Epithelial cell of prostate (primary cell): ENCODE data around the gene OPN5.
"Not testable (repeated sequence)": the region's sequence is repeated elsewhere in the genome, so short reads cannot be mapped to it uniquely, and the experiment has no call there.

Experiments
- DNase-seq: peaks from one replicate; pipeline ENCODE4 v3.0.0-alpha.2; 2011; ENCODE audit warnings: low read depth, low spot score
- H3K27ac ChIP-seq: fragments of 450-650 bp; 2 replicates; pipeline ENCODE4 v1.5.1; 2017; ENCODE audit warnings: mild to moderate bottlenecking

Gene OPN5, protein sequence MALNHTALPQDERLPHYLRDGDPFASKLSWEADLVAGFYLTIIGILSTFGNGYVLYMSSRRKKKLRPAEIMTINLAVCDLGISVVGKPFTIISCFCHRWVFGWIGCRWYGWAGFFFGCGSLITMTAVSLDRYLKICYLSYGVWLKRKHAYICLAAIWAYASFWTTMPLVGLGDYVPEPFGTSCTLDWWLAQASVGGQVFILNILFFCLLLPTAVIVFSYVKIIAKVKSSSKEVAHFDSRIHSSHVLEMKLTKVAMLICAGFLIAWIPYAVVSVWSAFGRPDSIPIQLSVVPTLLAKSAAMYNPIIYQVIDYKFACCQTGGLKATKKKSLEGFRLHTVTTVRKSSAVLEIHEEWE

DNA sequence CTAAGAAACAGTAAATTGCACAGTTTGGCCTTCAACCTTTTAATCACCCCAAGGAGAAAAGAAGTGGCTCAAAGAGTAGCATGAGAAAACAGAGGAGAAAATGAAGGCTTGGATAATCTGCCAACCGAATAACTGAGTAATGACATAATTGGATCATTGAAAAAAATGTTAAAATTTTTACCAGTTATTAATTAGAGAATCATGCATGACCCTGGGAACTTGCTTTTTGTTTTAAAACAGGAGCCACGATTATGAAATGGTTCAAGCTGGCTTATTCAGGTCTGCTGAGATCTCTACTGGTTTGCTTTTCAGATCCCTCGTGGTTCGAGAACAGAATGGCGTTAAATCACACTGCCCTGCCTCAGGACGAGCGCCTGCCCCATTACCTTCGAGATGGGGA is at the start of gene OPN5:
Gene OPN5, plus strand, starts transcription at position 301 of the 400 bp plus-strand sequence. Its CDS starts 35 bp downstream, at position 336.
- no peak within 1 kb of the TSS for H3K27ac ChIP-seq
- DNase-seq: no peak

DNA sequence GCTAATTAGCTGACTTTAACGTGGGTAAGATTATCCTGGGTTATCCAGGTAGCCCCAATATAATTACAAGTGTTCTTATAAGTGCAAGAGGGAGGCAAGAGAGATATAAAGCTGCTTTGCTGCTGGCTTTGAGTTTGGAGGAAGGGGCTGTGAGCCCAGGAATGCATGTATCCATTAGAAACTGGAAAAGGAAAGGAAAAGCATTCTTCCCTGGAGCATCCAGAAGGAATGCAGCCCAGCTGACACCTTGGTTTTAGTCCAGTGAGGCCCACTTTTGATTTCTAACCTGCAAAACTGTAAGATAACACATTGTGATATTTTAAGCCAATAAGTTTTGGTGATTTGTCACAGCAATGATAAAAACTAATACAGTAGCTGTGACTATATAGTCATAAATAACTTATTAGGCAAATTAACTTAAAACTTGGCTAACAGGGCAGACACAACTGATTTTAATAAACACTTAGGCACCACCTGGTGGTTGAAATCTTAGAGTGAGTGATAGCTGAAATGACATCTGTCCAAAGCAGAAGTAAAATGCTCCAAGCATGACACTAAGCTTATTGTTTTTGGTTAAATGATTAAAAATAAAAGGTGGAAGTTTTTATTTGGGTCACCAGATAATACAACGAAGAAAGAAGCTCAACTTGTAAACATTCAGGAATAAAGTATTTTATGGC is 47.8 kb upstream of the OPN5 start:
- H3K27ac ChIP-seq: no peak overlapping the region
- DNase-seq: no peak

DNA sequence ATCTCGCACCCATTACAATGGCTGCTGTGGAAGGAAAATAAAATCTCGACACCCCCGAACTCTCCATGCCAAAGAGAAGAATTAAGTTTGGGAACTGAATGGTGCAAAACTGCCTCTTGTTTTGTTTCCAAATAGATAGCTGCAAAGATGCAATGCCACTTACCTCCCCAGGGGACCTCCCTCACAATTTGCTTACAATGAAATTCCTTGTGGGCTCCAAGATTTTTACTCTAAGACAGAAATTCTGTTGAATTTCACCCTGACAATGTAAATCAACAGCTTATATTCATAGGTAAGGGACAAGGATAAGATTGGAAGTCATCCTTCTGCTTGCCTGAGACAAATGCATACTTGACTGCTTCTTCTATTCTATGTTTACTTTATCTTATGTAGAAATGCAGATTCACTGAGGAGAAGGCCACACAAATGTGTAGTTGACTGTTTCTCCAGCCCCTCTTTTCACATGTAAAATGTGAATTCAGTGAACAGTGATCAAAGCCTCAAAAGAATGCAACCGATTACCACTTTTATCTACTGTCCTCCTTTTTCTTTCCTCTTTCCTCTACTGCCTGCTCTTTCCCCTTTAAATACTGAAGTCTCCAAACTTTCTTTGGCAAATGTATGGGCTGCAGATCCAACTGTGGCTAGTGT is 46.9 kb upstream of the OPN5 start:
- no peak for DNase-seq
- H3K27ac ChIP-seq: no peak overlapping the region

DNA sequence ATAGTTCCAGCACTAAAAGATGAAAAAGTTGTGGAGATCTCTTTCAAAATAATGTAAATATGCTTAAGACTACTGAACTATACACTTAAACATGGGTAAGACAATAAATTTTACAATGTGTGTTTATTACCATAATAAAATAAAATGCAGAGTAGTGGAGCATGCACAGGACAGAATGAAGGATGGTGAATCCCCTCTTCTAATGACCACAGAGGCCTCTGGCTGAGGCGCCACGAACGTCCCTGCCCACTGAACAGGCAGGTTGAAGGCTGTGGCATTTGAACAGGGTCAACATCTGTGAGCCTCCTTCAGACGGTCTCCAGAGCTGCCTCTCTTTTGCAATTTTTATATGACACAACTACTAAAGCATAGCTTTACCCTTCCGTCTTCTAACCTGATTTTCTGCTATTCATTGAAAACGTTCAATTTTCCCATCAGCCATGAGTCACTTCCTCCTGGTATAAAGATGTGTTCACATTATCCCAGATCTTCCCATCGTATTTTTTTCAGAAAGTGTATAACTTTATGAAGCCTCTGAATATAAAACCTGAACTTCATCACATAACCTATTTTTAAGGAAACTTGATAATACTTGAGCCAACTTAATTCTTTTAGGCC is 45.6 kb upstream of the OPN5 start:
- no peak overlapping the region for H3K27ac ChIP-seq
- DNase-seq: no peak

DNA sequence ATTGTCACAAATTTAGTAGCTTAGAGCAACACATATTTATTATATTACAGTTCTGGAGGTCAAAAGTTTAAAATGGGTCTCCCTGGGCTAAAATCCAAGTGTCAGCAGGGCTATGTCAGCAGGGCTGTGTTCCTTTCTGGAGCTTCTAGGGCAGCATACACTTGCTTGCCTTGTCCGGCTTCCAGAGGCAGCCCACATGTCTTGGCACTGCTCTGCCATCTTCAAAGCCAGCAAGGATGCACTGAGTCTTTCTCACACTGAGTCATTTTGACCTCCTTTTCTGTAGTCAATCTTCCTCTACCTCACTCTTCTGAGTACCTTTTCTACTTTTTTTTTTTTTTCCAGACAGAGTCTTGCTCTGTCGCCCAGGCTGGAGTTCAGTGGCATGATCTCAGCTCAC is 44.4 kb upstream of the OPN5 start:
- DNase-seq: no peak
- no peak overlapping the region for H3K27ac ChIP-seq

DNA sequence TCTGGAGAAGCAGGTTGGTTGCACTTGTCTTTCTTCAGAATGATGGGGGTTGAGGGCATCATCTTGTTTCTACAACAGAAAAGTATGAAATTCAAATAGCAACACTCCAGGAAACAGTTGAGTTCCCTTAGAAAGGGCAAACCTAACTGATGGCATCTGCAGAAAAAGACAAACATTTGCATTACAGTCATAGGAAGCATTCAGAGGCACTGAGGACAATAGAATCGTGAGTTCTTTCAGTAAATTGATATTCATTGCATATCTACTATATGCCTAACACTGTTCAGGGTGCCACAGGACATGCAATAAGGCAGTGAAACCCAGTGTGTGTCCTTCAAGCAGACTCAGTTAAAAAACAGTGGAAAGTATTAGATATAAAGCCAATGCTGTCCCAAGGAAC is 41.1 kb upstream of the OPN5 start:
- no peak overlapping the region for H3K27ac ChIP-seq
- DNase-seq: no peak

DNA sequence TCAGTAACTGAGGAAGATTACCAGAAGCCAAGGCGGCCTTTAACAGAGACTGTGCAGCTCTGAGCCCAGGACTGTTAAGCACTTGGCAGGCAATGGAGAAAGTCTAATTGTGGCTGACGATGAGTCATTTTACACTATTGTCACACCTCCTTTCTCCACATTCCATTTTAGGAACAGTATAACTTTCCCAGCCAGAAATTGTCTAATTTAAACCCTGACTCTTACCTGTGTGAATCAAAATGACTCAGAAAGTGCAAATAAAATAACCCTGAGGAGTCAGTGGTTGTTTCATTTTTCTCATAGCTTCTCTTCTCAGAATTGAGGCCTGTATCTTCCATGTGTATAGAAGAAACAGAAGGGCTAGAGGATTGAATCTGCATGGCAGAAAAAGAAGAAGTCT is 40.0 kb upstream of the OPN5 start:
- DNase-seq: peak; percentile 77
- peak overlapping the region; percentile 43 for H3K27ac ChIP-seq

DNA sequence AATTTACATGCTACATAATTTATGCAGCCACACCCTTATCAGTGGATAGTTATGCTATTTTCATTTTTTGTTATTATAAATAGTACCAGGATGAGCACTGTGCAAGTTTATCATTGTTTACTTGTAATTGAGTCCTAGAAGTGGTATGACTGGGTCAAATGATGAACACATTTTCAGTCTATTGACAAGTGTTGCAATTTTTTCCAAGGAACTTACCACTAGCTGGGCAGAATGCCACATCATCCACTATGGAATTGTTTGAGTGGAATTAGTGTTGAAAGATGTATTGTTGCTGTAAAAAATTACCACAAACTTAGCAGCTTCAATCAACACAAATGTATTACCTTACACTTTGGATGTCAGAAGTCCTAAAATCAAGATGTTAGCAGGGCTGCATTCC is 38.1 kb upstream of the OPN5 start:
- no peak for DNase-seq
- H3K27ac ChIP-seq: no peak overlapping the region

DNA sequence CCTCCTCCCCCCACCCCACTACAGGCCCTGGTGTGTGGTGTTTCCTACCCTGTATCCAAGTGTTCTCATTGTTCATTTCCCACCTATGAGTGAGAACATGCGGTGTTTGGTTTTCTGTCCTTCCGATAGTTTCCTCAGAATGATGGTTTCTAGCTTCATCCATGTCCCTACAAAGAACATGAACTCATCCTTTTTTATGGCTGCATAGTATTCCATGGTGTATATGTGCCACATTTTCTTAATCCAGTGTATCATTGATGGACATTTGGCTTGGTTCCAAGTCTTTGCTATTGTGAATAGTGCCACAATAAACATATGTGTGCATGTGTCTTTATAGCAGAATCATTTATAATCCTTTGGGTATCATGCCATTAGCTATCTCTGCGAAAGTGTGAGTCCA is 36.6 kb upstream of the OPN5 start:
- not testable (repeated sequence) for H3K27ac ChIP-seq, DNase-seq

DNA sequence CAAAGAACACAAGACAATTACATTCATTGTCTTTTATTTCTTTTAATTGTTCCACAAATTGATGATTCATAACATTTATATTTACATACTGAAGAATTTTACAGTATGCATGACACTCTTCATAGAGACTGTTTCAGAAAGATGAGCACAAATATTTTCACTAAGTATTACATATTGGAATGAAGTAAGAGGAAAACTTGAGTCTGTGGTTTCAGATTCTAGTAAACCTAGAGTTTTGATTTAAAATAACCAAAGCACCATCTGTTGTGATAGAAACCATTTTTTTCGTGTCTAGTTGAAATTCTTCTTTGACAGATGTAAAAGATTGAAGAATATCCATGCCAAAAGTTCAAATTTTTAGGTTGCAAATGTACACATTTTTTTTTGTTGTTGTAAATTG is 32.1 kb upstream of the OPN5 start:
- H3K27ac ChIP-seq: no peak overlapping the region
- no peak for DNase-seq

DNA sequence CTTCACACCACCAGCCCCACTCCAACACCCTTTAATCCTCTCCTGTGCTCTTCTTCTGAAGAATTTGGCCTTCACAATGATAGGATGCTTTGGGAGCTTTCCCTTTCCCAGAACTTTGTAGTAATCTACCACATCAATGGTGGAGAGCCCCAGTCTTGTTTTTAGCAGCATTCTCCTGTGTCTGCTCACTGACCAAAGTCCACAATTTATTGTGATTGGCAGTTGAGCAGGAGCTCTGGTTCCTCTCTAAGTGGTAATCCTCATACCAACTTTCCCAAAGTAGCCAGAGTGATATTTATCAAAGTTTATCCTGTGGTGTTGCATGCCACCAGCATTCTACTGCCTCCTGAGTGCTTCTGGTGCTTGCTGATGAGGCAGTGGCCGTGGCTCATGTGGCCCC is 29.0 kb upstream of the OPN5 start:
- DNase-seq: no peak
- no peak overlapping the region for H3K27ac ChIP-seq

DNA sequence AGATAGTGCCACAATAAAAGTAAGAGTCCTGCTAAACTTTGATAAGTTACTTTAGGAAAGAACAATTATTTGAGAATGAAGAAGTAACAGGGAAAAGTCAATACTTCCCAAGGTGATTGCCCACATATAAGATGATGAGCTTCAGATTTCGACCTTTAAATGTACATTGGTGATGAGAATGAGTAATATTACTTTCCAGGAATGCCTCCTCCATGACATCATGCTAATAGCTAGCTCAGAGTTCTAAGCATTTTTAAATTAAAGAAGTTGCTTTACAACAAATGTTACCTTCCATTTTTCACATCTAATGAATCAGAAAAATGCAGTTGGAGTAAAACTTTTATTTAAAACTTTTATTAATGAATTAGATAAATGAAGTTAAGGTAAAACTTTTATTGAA is 22.5 kb upstream of the OPN5 start:
- H3K27ac ChIP-seq: no peak overlapping the region
- no peak for DNase-seq

DNA sequence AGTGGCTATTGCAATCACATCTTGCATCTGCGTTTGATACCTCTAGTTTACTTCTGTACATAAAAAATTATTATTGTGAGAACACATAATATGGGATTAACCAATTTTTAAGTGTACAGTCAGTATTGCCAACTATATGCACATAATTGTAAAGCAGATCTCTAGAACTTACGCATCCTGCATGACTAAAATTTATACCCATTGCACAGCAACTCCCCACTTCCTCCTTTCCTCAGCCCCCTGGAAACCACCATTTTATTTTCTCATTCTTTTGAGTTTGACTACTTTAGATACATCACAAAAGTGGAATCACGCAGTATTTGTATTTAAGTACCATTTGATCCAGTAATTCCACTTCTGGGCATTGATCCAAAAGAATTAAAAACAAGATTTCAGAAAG is 19.3 kb upstream of the OPN5 start:
- H3K27ac ChIP-seq: no peak overlapping the region
- no peak for DNase-seq

DNA sequence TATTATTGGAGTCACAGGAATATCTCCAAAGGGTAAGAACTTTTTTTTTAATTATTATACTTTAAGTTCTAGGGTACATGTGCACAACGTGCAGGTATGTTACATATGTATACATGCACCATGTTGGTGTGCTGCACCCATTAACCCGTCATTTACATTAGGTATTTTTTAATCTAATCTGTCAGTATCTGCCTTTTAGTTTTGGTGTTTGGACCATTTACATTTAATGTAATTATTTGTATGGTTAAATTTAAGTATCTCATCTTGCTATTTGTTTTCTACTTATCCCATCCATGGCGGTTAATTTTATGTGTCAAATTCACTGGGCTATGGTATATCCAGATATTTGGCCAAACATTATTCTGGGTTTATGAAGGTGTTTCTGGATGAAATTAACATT is 15.4 kb upstream of the OPN5 start:
- DNase-seq: no peak
- H3K27ac ChIP-seq: no peak overlapping the region

DNA sequence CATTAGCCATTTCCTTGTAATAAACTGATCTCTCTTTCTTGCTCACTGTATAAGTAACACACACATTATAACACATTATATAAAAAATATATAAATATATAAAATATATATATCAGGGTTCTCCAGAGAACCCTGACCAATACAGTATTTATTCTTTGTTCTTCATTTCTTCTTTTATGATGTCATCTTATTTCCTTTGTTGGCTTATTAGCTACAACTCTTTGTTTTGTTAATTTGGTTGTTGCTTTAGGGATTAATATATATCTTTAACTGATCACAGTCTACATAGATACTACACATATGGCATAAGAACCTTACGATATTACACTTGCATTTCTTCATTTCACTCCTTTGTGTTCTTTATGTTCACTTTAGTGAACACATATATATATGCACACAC is 14.7 kb upstream of the OPN5 start:
- H3K27ac ChIP-seq: no peak overlapping the region
- DNase-seq: no peak

DNA sequence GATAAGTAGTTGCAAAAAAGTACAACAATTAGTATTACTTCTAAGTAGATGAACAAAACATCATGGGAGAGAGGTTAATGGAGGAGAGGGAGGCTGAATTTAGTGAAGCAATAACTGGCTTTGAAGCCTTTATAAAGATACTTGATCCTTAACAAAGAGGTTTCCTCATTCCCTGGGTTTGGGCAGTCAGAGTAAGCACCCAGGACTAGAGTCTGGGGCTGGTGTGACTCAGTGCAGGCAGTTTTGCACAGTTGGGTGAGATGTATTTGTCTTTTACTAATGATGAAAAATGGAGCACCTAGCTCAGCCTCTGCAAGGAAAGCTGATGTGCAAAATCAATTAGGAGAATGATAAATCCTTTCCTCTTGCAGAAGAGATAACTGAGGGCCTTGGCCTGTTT is 11.8 kb upstream of the OPN5 start:
- DNase-seq: no peak
- H3K27ac ChIP-seq: no peak overlapping the region

DNA sequence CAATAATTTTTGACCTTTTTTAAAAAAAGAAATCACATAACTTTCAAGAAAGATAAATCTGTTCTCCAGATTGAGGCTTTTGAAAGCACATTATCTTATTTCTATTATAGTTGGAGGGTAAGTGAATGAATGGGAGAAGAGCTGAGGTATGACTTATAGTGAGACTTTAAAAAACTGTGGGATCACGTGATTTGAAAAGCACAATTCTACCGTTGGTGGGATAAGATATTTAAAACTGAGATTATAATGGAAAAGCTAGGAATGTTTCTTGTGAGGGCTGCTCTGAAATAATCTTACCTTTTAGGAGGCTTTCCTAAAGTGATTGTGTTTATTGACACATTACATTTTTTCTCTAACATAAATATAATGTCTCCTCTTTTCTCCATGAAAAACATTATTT is 9.5 kb upstream of the OPN5 start:
- H3K27ac ChIP-seq: no peak overlapping the region
- no peak for DNase-seq

DNA sequence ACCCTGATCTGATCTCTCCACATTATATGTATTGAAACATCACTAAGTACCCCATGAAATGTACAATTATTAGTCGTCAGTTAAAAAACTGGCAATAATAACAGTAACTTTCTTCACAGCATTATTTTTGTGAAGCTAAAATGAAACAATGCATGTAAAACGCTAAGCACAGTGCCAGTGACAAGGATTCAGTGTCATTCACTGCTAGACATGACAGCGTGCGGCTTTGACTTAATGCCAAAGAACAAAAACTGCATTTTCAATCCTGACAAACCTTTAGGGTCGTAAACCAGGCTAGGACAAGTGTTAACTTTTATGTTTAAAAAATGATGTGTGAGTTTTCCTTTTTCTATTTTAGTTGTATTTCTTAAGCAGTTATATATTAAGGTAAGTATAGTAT is 8.8 kb upstream of the OPN5 start:
- no peak for DNase-seq
- no peak overlapping the region for H3K27ac ChIP-seq

DNA sequence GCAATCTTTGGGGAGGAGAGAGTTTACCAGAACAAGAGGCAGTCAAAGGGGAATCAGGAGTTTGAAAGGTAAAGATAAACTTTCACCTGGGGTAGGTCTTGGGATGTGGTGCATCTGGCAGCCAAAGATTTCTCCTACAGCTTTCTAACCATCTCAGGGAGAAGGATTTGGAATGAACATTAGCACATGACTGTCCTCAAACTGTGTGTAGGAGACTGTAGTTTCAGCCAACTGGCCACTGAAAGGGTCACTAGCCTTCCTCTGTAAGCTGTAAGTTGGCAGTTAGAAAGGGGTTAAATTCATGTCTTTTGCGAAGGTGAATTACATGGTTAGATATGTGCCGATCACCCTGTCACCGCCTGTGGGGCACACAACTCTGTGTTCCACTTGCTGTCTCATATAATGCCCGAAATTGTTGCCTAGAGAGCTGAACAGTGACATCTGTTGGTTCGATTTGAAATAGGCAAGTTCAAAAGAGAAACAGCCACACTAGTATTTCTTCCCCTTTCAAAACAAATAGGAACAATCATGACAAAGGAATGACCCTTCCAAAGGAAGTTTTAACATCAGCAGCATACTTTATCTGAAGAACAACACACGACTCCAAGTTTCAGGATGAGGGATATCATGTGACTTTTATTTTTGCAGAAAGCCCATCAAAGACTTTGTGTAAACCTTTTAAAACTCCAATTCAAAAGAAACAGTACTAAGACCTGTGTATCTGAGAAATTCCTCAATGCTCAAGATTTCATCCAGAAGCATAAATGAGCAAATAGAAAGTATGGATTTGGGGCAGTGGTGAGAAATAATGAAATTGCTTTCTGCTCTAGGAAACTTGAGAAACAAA is 1.1 kb upstream of the OPN5 start:
- no peak for DNase-seq
- H3K27ac ChIP-seq: no peak overlapping the region

DNA sequence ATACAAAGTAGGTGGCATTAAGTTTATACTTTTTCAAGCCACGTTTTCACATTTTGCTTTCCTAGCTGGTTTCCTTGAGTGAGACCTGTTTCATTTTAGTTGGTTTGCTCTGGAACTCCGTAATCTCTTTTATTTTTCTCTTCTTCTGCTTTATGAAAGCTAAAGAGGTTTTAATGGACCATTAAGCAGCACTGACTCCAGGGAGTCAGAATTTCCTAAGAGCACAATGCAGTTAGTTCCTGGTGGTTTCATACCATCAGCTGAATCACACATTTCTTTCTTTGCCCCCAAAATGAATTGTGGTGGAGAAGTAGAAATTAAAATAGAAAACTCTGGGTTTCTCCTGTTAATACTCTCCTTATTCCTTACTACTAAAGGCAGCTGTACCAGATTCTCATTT is 3.4 kb downstream of the OPN5 start:
- no peak for DNase-seq
- no peak overlapping the region for H3K27ac ChIP-seq
